ENCODE data around the gene LLPH. TPM values are rescaled to one million over a fixed set of nuclear protein-coding genes. Genes with fewer than 3 reads are reported as not detected.

The LLPH gene
- polyA plus RNA-seq, 3 donors: 3.1 to 44.0 (median 33.4) TPM

GRCh38 chr12:66159123-66159522 is 28.6 kb upstream of the LLPH start:
- intact Hi-C loops (cut with micrococcal nuclease): no loop called here
- Mint-ChIP-seq H3K4me3 (no peak overlapping the region), H3K27ac (peak overlapping the region in 3 of 7 donors; percentile 24 to 60 (median 52)), H3K27me3 (ENCODE audit: low read depth in 3 of 3) (peaks cover 0 to 1% (median 0%) of the 10 kb centered on the region in 3 donors), H3K36me3 (peaks cover 41 to 49% of the 10 kb centered on the region in 2 donors), H3K4me1 (peaks cover 54% of the 10 kb centered on the region), H3K9me3 (peaks cover 5 to 12% (median 9%) of the 10 kb centered on the region in 7 donors)
- peak in 1 of 3 donors; percentile 42 for DNase-seq
- Histone ChIP-seq H2AFZ (ENCODE audit: insufficient read depth, low read depth, low read length, poor library complexity, severe bottlenecking) (no peak overlapping the region), H3K4me3 (replicated peaks in 1 of 3; ENCODE audit: low read depth in 2 of 3, low read length in 3 of 3) (no peak overlapping the region), H4K20me1 (ENCODE audit: insufficient read depth, low read length) (peaks cover 87% of the 10 kb centered on the region), H3K9ac (ENCODE audit: insufficient read depth, low read length, poor library complexity, severe bottlenecking) (no peak overlapping the region), H3K4me2 (replicated peaks; ENCODE audit: extremely low read depth, low read length, poor library complexity, severe bottlenecking) (no peak overlapping the region), H3K27ac (ENCODE audit: low read depth in 1 of 2, low read length in 2 of 2) (peak overlapping the region in 1 of 2 donors; percentile 63), H3K36me3 (replicated peaks in 1 of 2; ENCODE audit: control insufficient read depth in 1 of 2, insufficient read depth in 2 of 2, low read length in 2 of 2) (peaks cover 10 to 36% of the 10 kb centered on the region in 2 donors), H3K79me2 (ENCODE audit: insufficient read depth, low read length) (peaks cover 100% of the 10 kb centered on the region), H3K27me3 (ENCODE audit: control insufficient read depth in 2 of 2, insufficient read depth in 2 of 2, low read length in 2 of 2) (no peaks in the 10 kb centered on the region), H3K4me1 (ENCODE audit: control insufficient read depth in 1 of 2, insufficient read depth in 2 of 2, low read length in 2 of 2) (peaks cover 10 to 27% of the 10 kb centered on the region in 2 donors), H3K9me3 (replicated peaks in 1 of 2; ENCODE audit: control insufficient read depth in 1 of 2, insufficient read depth in 1 of 2, low read length in 2 of 2) (peaks cover 0 to 8% of the 10 kb centered on the region in 2 donors)
- no peak for TF ChIP-seq CTCF (IDR thresholded peaks at IDR 0.05)

GRCh38 chr12:66156654-66157053 is 26.1 kb upstream of the LLPH start:
- no peak overlapping the region for H3K27ac ChIP-seq (ENCODE audit: low read depth in 1 of 2, low read length in 2 of 2)
- peaks cover 41 to 53% of the 10 kb centered on the region in 2 donors for H3K36me3 Mint-ChIP-seq
- TF ChIP-seq CTCF (IDR thresholded peaks at IDR 0.05): no peak
- peaks cover 77% of the 10 kb centered on the region for H4K20me1 ChIP-seq (ENCODE audit: insufficient read depth, low read length)
- no peak overlapping the region for H3K9ac ChIP-seq (ENCODE audit: insufficient read depth, low read length, poor library complexity, severe bottlenecking)
- H3K79me2 ChIP-seq (ENCODE audit: insufficient read depth, low read length): peaks cover 100% of the 10 kb centered on the region
- DNase-seq: no peak
- H2AFZ ChIP-seq (ENCODE audit: insufficient read depth, low read depth, low read length, poor library complexity, severe bottlenecking): no peak overlapping the region
- H3K36me3 ChIP-seq (replicated peaks in 1 of 2; ENCODE audit: control insufficient read depth in 1 of 2, insufficient read depth in 2 of 2, low read length in 2 of 2): peaks cover 14 to 45% of the 10 kb centered on the region in 2 donors
- no peak overlapping the region for H3K4me2 ChIP-seq (replicated peaks; ENCODE audit: extremely low read depth, low read length, poor library complexity, severe bottlenecking)
- no peaks in the 10 kb centered on the region for H3K27me3 ChIP-seq (ENCODE audit: control insufficient read depth in 2 of 2, insufficient read depth in 2 of 2, low read length in 2 of 2)
- peaks cover 42% of the 10 kb centered on the region for H3K4me1 Mint-ChIP-seq
- peak overlapping the region in 3 of 7 donors; percentile 12 to 68 (median 37) for H3K27ac Mint-ChIP-seq
- peaks cover 0 to 8% of the 10 kb centered on the region in 2 donors for H3K9me3 ChIP-seq (replicated peaks in 1 of 2; ENCODE audit: control insufficient read depth in 1 of 2, insufficient read depth in 1 of 2, low read length in 2 of 2)
- H3K4me1 ChIP-seq (ENCODE audit: control insufficient read depth in 1 of 2, insufficient read depth in 2 of 2, low read length in 2 of 2): peaks cover 8 to 25% of the 10 kb centered on the region in 2 donors
- peaks cover 0 to 1% (median 0%) of the 10 kb centered on the region in 3 donors for H3K27me3 Mint-ChIP-seq (ENCODE audit: low read depth in 3 of 3)
- H3K4me3 ChIP-seq (replicated peaks in 1 of 3; ENCODE audit: low read depth in 2 of 3, low read length in 3 of 3): no peak overlapping the region
- peaks cover 0 to 9% (median 2%) of the 10 kb centered on the region in 7 donors for H3K9me3 Mint-ChIP-seq
- no peak overlapping the region for H3K4me3 Mint-ChIP-seq
- intact Hi-C loops (cut with micrococcal nuclease): no loop called here
- no CpG with 5 or more reads among the region's 2 CpGs for WGBS (ENCODE audit: insufficient coverage)

All from CD14-positive monocyte (primary cell).